Retinal pigment epithelial cell (primary cell): ENCODE data around the gene NOP16.

Experiments
- DNase-seq: peaks from one replicate; pipeline ENCODE4 v3.0.0-alpha.2; 2010; ENCODE audit warnings: low read depth
- H3K4me3 ChIP-seq: 2 replicates; pipeline ENCODE4 v1.5.1; 2011; ENCODE audit warnings: mild to moderate bottlenecking, low read length, control low read depth, moderate library complexity
- TF ChIP-seq, protein P1 (sequence below): conservative IDR thresholded peaks from 2 replicates; pipeline ENCODE4 v1.5.1; 2011; ENCODE audit warnings: low read depth, low read length, control low read depth, inconsistent platforms

NOP16 gene

DNA sequence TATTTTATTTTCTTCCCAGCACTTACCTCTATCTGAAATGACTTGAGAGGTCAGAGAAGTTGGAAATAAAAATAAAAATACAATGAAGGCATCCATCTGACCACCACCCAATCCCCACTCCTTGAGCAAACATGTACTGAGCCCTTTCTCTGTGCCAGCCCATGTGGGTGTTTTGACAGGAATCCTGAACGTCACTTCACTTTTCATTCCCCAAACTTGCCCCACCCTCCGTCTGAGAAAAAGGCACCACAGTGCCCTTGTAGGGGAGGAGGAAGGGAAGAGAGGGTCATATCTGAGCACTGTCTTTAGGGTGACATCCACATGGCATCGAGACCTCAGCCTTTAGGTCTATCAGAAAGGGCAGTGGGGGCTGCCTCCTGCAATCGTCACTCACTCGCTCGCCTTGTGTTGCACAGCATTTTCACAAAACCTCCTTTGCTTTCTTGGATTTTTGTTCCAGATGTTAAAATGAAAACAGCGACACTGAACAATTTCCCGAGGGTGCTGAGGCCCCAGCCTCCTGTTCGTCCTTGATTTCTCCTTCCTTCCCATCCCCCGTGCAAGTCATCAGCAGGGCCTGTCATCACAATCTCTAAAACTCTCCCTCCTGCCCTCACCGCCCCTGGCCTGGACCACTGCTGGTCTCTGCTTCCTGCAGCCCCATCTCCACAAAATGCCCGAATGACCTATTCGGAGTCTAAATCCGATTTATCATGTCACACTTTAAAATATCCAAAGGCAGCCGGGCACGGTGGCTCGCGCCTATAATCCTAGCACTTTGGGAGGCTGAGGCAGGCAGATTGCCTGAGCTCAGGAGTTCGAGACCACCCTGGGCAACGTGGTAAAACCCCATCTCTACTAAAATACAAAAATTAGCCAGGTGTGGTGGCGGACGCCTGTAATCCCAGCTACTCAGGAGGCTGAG is 13.1 kb upstream of the NOP16 start:
- no peak for DNase-seq
- no peak overlapping the region for H3K4me3 ChIP-seq
- TF ChIP-seq, protein P1, sequence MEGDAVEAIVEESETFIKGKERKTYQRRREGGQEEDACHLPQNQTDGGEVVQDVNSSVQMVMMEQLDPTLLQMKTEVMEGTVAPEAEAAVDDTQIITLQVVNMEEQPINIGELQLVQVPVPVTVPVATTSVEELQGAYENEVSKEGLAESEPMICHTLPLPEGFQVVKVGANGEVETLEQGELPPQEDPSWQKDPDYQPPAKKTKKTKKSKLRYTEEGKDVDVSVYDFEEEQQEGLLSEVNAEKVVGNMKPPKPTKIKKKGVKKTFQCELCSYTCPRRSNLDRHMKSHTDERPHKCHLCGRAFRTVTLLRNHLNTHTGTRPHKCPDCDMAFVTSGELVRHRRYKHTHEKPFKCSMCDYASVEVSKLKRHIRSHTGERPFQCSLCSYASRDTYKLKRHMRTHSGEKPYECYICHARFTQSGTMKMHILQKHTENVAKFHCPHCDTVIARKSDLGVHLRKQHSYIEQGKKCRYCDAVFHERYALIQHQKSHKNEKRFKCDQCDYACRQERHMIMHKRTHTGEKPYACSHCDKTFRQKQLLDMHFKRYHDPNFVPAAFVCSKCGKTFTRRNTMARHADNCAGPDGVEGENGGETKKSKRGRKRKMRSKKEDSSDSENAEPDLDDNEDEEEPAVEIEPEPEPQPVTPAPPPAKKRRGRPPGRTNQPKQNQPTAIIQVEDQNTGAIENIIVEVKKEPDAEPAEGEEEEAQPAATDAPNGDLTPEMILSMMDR = no peak

DNA sequence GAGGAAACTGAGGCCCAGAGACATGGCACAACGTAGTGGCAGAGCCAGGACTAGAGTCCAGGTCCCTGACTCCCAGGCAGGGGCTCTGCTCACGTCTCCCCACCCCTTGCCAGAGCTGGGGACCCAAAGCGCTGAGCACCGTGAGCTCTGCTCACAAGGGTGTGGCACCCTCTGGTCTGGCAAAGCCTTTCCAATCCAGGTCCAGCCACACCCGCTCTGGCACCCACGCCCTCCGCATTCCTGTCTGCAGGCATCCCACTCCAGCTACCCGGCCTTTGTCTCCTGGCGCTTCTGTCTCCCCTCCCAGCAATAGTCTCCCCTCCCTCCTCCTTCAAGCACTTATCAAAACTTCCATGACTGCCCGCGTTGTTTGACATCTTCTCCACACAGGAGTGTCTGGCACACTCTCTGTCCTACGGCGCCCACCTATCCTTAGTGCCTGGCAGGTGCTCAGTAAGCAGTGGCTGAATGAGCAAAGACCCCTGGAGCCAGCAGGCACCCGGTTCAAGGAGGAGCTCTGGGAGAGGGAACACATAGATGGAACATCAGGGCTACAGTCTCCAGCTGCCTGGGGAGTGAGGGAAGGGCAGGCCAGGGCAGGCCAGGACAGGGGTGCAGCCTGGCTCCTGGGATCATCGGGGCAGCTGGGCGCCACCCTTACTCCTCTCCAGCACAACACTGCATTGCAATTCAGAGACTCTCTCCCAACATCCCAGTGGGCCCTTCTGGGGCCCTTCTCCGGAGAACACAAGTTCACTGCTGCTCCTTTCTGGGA is 12.2 kb upstream of the NOP16 start:
- TF ChIP-seq, protein P1 = no peak
- no peak for DNase-seq
- H3K4me3 ChIP-seq = no peak overlapping the region

DNA sequence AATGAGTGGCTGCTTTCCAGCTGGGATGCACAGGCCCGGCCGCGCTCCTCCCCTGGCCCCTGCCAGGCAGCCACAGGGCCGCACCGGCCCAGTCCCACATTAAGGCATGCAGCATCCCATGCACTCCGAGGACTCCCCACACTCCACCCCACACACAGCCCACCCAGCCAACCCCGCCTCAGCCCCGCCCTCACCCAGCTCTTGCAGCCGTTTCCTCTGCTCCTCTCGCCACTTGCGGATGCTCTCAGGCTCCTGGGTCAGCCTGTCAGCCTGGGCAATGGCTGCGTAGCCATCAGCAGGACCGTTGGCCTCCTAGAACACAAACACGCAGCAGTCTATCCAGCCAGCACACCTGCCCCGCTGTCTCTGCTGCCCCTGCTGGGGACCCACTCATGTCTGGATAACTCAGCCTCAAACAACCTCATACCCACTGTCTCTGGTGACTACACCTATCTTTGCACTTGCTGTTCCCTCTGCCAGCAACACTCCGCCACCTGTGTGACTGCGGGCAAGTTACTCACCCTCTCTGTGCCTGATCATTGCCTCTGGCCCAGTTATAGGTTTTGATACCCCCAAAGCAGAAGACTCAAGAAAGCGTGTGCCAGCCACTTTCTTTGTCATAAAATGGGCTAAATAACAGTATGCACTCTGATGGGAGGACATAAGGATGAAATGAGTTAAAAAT is 9.5 kb upstream of the NOP16 start:
- DNase-seq = no peak
- TF ChIP-seq, protein P1 = no peak
- H3K4me3 ChIP-seq = no peak overlapping the region

DNA sequence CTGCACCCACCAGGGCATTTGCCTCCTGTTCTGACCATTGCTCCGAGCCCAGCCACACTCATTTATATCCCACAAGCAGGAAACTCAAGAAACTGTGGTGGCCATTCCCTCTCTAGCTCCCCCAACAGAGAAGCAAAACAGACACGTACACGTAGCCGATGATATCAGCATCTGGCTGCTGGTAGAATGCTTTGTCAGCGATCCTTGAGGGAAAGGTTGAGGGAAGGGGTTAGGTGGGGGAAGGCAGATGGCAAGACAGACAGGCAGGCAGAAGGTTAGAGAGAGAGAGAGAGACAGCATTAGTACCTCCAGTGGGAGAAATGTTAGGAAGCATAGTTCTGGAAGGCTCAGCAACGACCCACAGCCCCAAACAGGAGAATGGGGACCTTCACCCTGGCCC is 7.9 kb upstream of the NOP16 start:
- no peak overlapping the region for H3K4me3 ChIP-seq
- no peak for DNase-seq
- TF ChIP-seq, protein P1 = no peak

DNA sequence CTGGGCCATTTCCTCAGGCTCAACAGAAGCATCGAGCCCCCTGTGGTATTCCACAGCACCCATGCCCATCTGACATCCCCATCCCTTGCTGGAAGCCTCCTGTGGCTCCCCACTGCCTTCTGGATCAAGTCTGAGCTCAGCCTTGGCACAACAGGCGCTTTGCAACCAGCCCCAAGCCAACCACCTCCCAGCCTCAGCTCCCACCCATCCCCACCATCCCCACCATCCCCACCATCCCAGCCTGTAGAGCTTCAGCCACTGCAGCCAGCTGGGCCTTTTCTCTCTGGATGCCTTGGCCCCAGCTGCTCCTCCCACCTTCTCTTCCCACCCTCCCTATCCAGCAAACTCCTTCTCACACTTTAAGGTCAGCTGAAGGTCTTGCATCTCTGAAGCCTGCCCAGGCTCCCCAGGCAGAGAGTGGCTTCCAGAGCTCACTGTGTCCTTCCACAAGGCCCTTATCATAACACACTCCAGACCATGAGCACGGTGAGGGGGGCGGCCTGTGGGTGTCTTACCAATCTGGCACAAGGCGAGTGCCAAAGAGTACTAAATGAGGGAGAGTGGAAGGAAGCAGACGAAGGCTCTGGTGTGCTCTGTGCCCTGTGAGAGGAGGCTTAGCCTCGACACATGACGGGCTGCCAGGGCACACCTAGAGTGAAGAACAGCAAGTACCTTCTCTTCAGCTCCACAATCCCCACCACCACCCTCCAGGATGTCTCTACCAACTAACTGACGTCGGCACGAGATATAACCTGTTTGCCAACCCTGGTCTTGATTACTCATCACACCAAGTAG is 6.7 kb upstream of the NOP16 start:
- TF ChIP-seq, protein P1 = no peak
- H3K4me3 ChIP-seq = no peak overlapping the region
- DNase-seq = no peak

DNA sequence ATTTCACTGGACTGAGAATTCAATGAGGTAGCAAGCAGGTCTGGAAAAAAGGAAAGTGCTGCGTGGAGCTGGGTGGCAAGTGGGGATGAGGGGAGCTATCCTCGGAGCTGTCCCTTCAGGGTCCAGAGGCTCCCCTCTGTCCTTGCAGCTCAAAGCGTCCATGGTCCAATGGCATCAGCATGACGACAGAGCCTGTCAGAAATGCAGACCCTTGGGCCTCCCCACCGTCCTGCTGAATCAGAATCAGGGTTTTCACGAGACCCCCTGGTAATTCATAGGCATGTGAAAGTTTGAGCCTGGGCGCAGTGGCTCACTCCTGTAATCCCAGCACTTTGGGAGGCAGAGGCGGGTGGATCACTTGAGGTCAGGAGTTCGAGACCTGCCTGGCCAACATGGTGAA is 5.7 kb upstream of the NOP16 start:
- TF ChIP-seq, protein P1 = no peak
- DNase-seq = no peak
- no peak overlapping the region for H3K4me3 ChIP-seq
